Endometrium (tissue), 2 donors: Measurements from ENCODE around the gene FKBP6.
"Not testable (repeated sequence)": the region's sequence is repeated elsewhere in the genome, so short reads cannot be mapped to it uniquely, and the experiment has no call there.

Source experiments
- FAIRE-seq: peaks from 2 replicates; lab custom pipeline; 2012; peaks lifted over from hg19 to GRCh38; lab: Jason Lieb, UNC
- donor health status: control.
- donor health status: control.

FKBP6 gene

DNA sequence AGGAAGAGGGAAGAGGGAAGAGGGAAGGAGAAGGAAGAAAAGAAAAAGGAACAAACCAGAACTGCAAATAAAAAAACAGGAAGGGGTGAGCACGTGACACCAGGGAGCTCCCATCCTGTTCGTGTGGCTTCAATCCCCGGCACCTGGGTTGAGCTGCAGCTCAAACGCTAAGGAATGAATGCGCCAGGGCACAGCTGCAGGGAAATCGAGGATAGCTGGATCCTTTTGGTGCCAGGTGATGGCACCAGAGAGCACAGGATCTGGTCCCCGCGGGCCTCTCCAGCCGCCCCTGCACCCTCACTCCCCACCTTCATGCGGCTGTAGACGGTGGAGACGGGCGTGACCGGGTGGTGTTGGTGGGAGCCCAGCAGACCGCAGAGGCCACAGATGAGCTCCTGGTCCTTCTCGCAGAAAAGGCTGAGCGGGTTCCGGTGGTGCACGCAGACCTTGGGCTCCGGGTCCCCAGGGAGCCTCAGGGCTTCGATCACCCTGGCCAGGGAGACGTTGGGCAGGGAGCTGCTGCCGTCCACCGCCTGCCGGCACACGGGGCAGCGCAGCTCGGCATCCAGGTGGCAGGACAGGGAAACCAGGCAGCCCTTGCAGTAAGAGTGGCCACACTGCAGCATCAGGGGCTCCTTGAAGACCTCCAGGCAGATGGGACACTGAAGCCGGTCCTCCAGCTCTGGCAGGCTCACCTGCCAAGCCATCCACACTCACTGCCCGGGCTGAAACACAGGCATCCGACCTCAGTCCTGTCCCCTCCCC is 3.7 kb upstream of the FKBP6 start:
- FAIRE-seq, result not testable (repeated sequence)

DNA sequence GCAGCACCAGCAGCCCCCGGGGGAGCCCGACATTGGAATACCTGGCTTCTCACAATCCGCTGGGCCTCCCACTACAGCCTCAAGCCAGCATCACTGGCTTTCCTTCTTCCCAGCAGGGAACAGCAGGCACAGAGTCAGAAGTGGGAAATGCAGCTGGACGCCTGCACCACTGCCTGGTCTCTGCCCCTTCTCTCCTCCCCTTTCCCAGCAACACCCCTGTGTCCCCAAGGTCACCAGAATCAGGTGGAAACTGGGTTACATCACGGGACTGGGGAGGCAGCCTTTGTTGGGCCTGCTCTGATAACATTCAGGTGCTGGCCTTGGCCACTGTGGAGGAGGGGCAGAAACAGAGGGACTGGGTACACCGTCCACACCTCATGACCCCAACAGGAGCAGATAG is 2.5 kb upstream of the FKBP6 start:
- FAIRE-seq, result not testable (repeated sequence)

DNA sequence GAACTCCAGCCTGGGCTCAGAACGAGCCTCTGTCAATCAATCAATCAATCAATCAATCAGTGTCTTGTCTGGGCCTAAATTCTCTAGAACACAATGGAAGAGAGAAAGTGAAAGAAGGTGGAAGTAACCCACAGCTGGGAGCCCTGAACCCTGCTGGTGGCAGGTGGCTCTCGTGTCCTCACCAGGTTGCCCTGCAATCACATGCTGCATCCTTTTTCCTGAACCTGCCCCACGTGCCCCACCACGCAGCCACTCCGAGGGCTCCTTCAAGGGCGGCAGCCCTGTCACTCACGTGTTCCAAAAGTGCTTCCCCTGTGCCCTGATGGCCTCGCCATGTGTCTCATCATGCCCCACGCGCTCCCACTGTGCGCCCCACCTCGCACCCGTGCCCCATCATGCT is 512 bp upstream of the FKBP6 start:
- not testable (repeated sequence) for FAIRE-seq

DNA sequence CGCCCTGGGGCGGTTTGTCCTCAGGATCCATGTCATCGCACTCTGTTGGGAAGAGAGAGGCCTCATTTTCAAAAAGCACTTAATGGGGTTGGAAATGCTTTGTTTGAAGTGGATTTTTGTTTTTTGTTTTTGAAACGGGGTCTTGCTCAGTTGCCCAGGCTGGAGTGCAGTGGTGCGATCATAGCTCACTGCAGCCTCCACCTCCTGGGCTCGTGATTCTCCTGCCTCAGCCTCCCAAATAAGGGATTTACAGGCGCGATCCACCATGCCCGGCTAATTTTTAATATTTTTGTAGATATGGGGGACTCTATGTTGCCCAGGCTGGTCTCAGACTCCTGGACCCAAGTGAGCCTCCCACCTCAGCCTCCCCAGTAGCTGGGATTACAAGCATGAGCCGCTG is 735 bp downstream of the FKBP6 start:
- FAIRE-seq, result no peak

DNA sequence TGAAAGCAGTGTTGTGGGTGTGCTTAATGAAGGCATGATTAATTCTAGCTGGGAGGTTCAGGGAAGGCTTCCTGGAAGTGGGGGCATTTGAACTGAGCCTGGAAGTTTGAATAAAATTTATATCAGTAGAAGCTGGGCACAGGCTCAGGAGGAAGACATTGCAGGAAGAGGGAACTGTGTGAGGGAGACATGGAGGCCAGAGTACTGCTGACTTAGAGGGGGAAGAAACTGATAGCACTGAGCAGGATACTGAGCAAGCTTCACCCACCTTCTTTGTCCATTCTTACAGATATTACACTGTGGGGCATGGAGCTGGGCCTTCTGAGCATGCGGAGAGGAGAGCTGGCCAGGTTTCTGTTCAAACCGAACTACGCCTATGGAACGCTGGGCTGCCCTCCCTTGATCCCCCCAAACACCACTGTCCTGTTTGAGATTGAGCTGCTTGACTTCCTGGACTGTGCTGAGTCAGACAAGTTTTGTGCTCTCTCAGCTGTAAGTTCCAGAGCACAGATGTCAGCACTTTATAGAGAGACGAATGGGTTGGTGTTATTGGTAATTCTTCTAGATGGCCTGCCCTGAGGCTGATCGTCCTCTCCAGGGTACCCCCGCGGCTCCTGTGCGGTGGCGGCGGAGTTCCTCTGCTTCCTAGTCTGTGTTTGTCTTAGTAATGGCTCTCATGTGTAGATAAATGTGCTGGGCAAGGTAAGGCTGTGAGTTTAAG is 2.1 kb downstream of the FKBP6 start:
- no peak for FAIRE-seq

DNA sequence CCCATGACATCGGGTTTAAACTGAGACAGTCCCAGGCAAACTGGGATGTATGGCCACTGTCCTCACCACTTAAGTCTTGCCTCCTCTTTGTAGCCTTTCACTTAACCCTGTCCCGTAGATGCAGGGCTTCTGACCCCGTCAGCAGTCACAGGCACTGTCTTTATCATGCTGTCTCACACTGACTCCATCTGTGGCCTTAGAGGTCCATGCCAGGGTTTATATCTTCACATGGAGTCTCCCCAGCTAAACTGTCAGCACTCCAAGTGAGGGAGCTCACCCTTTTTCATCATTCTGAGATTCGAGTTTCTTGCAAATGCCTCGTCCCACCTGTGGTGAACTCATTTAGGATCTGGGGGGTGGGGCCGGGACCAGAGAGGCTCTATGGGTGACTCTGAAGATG is 2.8 kb downstream of the FKBP6 start:
- FAIRE-seq, result no peak

DNA sequence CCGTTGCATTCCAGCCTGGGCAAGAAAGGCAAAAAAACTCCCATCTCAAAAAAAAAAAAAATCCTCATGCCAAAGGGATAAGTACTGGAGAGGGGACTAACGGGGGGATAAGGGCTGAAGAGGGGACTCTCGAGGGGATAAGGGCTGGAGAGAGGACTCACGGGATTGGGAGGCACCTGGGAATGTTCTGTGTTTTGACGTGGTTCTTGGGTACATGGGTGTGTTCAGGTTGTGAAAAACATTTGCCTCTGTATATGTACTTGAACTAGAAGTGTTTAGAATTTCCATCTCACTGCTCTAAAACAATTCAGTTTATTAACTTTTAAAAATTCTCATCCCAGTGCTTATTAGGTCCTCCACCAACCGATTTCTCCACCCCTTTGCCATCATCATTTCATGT is 4.5 kb downstream of the FKBP6 start:
- no peak for FAIRE-seq

DNA sequence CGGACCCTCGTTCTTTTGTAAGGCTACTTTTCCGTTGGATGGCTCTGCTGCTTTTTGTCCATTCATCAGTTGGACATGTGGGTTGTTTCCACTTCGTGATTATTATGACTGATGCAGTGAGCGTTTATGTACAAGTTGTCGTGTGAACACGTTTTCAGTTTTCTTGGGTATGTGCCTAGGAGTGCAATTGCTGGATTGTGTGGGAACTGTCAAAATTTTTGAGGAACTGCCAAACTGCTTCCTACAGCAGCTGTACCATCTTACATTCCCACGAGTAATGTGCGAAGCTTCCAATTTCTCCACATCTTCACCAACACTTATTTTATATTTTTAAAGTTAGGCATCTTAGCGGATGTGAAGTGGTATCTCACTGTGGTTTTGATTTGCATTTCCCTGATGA is 10.4 kb downstream of the FKBP6 start:
- FAIRE-seq, result no peak

DNA sequence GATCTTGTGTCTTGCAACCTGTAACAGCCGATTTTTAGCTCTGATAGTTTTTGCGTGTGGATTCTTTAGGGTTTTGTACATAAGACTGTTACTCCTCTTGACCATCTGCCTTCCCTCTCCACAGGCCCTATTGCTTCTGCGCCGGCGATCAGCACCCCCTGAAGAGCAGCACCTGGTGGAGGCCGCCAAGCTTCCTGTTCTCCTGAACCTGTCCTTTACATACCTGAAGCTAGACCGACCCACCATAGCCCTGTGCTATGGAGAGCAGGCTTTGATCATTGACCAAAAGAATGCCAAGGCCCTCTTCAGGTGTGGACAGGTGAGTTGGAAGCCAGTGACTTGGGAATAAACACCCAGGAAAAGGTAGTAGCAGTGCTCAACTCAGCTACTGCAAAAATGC is 12.6 kb downstream of the FKBP6 start:
- no peak for FAIRE-seq

DNA sequence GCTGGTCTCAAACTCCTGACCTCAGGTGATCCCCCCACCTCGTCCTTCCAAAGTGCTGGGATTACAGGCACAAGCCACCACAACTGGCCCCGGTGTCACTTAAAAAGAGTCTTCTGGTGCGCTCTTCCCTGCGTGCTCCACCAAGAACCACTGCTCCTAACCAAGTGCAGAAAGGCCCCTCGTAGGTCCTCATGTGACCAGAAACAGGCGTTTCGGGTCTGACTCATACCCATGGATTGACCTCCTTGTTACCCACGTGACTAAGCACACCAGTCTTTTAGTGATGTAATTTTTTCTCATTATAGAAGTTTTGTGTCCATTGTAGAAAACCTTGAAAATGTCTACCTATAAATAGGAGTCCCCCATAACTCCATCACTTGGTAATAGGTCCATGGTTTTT is 13.9 kb downstream of the FKBP6 start:
- no peak for FAIRE-seq

DNA sequence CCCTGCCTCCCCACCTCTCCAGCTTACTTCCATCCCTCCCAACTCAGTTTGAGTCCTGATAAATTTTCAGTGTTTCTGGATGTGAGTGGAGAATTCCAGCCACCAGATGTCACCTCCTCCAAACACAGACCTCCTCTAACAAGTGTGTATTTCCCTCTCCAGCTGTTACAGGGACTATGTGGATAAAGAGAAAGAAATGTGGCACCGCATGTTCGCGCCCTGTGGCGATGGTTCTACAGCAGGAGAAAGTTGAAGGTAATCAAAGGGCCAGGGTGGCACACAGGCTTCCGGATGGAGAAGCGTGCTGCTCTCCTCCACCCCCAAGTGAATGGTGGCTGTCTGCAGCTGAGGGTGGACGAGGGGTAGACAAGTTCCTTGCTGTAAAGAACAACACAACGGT is 14.7 kb downstream of the FKBP6 start:
- FAIRE-seq, result no peak

DNA sequence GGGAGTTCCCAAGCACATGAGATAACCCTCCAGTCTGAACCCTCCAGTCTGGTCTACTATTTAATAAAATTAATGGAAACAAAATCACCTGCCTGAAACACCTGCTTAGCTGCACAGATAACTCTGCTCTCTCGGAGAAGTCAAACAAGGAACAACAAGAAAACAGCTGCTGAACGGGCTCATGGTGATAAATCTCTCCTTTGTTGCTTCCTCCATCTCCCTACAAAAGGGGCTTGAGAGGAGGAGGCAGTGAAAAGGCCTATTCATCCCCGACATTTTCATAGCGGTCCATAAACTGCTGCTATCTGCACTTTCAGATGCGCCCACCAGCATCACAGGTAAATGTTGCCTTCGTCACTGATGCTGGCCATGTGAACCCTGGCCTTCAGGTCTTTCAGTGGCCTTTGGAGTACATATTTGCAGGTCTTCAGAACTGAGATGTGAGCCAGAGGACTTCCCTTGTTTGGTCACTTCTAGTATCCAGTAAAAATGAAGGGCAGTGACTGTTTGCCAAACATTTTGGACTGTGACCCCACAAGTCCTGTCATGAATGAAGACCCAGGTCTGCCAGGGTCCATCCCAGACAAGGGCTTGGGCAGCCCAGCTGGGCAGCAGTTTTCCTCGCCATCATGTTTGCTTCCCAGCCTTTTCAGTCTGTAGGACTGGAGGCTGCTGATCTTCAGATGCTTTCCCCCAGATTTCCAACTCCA is 15.9 kb downstream of the FKBP6 start:
- FAIRE-seq, result no peak

DNA sequence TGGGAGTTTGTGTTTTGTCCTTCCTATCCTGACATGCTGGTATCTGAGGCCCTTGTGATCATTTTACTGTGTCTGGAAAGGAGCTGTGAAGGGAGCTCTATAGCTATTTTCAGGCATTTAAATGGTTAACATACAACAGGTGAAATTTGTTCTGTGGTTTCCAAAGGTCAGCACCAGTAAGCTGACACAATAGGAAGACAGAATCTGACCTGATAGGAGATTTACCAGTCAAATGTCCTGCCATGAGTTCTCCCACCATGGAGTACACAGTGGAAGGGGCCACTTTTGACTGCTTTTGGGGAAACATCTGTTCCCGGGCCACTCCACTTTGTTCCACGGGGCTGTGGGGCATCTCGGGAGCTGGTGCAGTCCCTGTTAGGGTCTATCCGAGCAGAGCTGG is 17.6 kb downstream of the FKBP6 start:
- FAIRE-seq, result no peak

DNA sequence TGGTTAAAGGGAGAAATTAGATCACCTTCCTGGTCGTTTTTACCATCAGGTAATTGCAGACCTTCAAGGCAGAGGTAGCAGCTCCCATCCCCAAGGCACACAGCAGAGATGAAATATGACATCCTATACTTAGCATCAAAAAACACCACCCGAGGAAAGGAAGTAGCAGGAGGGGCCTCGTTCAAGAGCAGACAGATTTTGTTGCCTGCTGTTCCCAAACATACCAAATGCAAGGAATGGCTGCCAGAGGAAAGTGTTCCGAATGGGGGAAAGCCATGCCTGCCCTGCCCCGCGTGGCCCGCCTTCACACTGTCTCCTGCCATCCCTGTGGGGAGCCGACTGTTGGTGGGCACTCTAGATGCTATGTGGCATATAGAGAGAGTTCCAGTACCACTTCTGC is 18.0 kb downstream of the FKBP6 start:
- FAIRE-seq, result no peak

DNA sequence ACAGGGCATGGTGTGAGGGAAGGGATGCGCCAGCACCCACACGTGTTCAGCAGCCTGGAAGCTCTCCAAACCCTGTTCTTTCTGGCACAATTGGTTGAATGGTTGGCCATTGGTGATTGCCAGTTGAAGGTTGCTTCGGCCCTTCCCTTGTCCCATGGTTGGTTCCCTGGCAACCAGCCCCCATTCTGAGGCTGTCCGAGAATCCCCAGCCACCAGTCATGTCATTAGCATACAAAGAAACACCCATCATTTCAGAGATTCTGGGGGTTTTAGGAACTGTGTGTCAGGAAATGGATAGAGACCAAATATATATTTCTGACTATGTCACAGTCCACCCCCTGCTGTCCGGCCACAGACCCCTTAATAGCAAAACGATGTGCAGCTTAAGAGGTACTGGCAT is 21.8 kb downstream of the FKBP6 start:
- FAIRE-seq, result no peak

DNA sequence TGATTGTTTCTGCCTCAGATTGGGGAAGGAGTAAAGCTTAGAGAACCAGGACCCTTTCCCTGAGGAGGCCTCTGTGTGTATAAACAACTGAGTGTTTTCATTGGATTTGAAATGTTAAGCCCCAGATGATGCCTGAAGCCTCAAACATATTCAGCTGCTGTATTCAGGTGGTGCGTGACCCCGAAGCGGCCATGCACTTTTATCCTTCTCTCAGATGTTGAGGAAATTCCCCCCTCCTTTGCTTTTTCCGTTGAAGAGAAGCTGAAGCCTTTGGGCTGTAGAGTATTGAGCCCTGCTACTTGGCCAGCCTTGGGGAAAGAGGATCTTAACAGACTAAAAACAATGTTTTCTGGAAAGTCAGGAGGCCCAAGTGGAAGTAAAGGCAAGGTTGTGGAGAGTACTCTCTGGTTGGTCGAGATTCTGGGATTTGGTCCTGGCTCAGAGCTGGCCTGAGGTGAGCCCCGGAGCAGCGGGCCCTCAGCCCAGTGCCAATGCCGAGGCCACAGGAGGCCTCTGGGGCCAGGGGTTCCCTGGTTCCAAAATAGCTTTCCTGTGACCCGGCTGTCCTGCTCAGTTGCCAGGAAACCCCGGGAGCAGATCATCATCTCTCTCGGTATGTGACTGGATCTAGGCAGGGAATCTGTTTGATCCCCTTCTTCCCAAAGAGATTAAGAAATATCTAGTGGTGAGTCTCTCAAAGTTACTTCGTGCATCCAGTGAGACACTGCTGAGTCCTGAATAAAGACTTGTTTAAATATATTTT is 22.5 kb downstream of the FKBP6 start:
- no peak for FAIRE-seq

DNA sequence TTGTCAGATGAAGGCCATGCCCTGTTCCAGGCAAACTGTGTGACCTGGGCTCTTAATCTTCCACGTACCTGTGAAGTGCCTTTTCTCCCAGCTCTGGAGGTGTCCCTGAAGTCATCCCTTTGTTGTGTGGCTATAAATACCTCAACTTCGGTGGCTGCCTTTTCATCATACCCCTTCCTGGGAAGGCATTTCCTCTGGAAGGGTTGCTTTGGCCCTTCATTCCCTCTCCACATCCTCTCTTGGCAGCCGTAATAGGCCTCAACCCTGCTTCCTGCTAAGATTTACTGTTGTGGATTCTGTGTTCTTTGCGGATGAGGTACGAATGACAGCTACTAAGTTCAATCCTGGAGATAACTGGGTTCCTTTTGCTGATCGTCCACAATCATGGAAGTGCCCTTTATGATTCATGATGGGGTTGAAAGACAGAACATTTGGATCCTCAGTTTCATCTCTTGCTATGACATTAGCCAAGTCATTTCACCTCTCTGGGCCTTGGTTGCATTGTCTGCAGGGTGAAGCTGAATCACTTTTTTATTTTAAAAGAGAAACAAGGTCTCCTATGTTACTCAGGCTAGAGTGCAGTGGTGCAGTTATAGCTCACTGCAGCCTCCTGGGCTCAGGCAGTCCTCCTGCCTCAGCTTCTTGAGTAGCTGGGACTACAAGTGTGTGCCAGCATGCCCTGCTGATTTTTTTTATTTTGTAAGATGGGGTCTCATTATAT is 23.6 kb downstream of the FKBP6 start:
- no peak for FAIRE-seq

DNA sequence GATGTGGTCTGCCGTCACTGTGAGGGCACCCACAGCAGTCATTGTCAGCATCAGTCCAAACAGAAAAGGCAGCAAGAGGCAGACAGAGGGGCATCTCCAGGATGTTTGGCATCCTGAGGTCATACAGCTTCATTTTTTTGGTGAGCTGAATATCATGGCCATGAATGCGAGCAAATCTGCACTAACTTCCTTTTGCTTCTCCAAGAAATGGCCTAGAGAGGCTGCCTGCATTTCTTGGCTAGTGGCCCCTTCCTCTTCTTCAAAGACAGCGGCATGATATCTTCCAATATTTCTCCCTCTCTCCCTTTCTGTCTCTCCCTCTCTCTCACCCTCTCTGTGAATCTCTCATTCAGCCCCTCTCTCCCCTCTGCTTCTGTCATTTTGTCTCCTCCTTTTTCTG is 24.8 kb downstream of the FKBP6 start:
- no peak for FAIRE-seq

DNA sequence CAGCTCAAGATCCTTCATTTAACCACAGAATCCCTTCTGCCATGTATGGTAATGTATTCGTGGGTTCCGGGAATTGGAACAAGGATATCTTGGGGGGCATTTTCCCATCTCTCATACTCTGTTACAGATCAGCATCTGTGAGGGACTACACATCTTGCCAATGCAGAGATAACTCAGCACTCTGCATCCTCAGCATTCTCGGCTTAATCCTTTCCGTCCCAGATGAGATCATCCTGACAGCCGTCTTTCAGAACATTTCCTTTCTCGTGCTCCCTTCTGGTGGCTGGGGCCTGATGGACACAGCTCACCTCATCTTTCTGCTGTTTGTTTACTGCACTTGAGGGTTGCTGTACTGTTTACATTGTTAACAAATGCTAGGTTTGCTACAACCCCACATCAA is 25.3 kb downstream of the FKBP6 start:
- no peak for FAIRE-seq

DNA sequence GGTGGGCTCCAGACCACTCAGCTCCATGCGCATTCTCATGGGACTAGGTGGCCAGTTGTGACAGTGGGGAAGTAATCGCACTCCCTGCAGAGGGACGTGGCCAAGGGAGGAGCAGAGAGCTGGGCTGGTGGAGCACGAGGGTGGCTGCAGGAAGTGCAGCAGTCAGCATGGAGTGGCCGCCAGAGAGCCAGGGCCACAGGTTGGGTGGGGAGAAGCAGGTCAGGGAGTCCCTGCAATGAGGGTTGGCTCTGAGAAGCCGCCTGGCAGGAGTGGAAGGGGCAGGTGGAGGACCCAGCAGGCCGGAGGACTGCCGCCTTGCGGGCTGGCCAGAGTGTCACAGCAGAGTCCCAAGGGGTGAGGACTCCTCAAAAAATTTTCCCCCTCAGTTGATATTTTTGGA is 26.2 kb downstream of the FKBP6 start:
- no peak for FAIRE-seq

DNA sequence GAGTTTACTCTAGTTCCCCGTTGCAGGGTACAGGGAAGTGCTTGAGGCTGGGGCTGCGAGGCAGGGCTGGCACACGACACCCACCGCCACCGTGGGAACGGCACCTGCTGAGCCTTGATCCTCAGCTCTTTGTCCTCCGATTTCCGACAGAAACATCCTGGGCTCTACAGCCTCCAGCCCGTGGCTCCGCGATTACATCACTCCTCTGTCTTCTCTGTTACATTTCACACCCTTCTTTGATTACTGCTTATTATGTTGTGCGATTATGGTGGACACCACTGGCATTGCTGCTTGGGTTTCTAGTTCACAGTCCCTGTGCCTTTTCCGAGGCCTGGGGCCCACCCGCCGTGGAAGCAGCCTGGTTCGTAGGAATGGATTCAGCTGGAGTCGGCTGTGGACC is 26.9 kb downstream of the FKBP6 start:
- no peak for FAIRE-seq

DNA sequence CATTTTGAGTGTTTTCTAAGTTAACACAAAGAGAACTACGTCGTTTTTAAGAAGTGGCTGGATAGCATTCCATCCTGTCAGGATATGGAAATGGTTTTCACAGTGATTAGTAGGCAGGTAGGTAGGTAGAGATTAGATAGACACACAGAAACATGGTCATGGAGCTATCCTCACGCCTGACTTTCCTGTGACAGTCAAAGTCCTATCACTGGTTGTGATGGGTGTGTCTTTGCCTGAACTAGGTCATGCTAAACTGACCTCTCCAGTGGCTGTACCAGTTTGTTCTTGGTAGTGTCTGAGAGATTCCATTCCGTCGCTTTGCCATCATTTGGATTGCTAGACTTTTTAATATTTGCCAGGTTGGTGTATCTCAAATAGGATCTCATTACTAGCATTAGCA is 28.2 kb downstream of the FKBP6 start:
- no peak for FAIRE-seq
